Duodenal mucosa (tissue), 2 donors: ENCODE measurements around the gene KRT85.

Source experiments
- H3K27ac ChIP-seq: one replicate; pipeline ENCODE4 v1.7.0; 2013; ENCODE audit warnings: low read depth, low read length
- H3K27me3 ChIP-seq, 2 donors: one replicate each; pipeline ENCODE4 v1.7.0; 2013; ENCODE audit warnings: low read length in 2 of 2, control low read depth in 1 of 2; ENCODE audit not compliant: insufficient read depth in 2 of 2, control insufficient read depth in 1 of 2
- H3K36me3 ChIP-seq, 2 donors: one replicate each; pipeline ENCODE4 v1.7.0; 2013; ENCODE audit warnings: low read length in 2 of 2, control low read depth in 1 of 2; ENCODE audit not compliant: insufficient read depth in 2 of 2, control insufficient read depth in 1 of 2
- H3K4me1 ChIP-seq, 2 donors: one replicate each; pipeline ENCODE4 v1.7.0; 2013; ENCODE audit warnings: low read length in 2 of 2, control low read depth in 1 of 2; ENCODE audit not compliant: insufficient read depth in 2 of 2, control insufficient read depth in 1 of 2
- H3K4me3 ChIP-seq, 2 donors: one replicate each; pipeline ENCODE4 v1.7.0; 2013; ENCODE audit warnings: low read length in 2 of 2, low read depth in 1 of 2
- H3K9ac ChIP-seq, 2 donors: one replicate each; pipeline ENCODE4 v1.7.0; 2013; ENCODE audit warnings: low read length in 2 of 2, low read depth in 1 of 2
- H3K9me3 ChIP-seq, 2 donors: one replicate each; pipeline ENCODE4 v1.7.0; 2013; ENCODE audit warnings: low read length in 2 of 2, control low read depth in 1 of 2; ENCODE audit not compliant: control insufficient read depth in 1 of 2

The KRT85 gene

DNA sequence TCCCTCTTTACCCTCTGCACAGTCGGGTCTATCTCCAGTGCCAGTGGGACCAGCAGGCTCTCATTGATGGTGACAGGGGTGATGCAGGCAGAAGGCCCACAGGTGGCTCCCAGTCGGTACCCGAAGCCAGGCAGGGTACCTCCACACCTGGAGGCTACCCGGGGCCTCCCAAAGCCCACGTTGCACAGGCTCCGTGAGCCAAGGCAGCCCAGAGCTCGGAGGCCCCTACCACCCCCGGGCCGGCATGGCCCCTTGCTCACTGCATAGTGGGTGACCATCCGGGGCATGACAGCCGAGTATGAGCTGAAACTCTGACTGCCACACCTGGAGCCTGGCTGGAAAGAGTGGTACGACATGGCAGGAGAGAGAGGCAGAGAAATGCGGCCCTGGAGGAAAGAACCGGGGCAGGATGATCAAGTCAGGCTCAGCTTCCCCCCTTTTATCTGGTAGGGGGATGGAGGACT is 38.7 kb upstream of the KRT85 start, which contains the start of gene KRT82:
TSS of gene KRT82 (minus strand) at position 414 of the 464 bp plus-strand sequence. CDS start at position 356, 58 bp downstream.
- no peaks in the 10 kb centered on the region for H3K36me3 ChIP-seq
- H3K4me3 ChIP-seq: no peak within 1 kb of the TSS
- peaks cover 0 to 3% of the 10 kb centered on the region in 2 donors for H3K27me3 ChIP-seq
- no peaks in the 10 kb centered on the region for H3K9me3 ChIP-seq
- no peaks in the 10 kb centered on the region for H3K4me1 ChIP-seq
- no peak within 1 kb of the TSS for H3K9ac ChIP-seq
- no peak within 1 kb of the TSS for H3K27ac ChIP-seq

DNA sequence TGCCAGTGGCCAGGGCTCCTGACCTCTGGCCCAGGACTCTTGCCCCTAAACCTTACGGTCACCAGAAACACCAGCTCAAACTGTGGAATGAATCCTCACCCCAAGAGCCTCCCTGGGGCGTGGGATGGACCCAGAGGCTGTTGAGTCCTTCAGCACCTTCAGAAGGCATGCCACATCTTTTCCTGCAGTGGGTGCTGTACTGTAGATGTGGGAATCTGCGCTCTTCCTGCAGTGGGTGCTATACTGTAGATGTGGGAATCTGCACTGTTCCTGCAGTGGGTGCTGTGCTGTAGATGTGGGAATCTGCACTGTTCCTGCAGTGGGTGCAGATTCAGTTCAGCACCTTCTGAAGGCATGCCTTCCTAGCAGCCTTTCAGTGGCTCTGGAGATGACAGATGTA is 37.7 kb upstream of the KRT85 start:
- Histone ChIP-seq H3K4me1 (no peaks in the 10 kb centered on the region), H3K9me3 (no peaks in the 10 kb centered on the region), H3K27ac (no peak overlapping the region), H3K36me3 (no peaks in the 10 kb centered on the region), H3K27me3 (peaks cover 0 to 3% of the 10 kb centered on the region in 2 donors), H3K9ac (no peak overlapping the region), H3K4me3 (no peak overlapping the region)

DNA sequence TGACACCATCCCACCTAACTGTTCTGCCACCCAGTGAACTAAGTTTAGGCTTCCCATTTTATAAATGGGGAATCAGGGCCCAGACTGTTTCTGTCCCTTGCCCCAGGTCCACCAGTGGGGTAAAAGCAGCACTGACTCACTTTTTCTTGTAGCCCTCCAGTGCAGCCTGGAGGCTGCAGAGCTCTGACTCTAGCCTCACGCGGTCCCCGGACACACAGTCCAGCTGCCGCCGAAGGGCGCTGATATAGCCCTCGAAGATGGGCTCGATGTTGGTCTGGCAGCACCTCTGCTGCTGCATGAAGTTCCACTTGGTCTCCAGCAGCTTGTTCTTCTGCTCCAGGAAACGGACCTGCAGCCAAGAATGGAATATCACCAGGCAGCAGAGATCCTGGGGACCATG is 36.3 kb upstream of the KRT85 start:
- Histone ChIP-seq H3K9me3 (no peaks in the 10 kb centered on the region), H3K9ac (no peak overlapping the region), H3K4me1 (no peaks in the 10 kb centered on the region), H3K27me3 (peaks cover 0 to 3% of the 10 kb centered on the region in 2 donors), H3K36me3 (no peaks in the 10 kb centered on the region), H3K4me3 (no peak overlapping the region), H3K27ac (no peak overlapping the region)

DNA sequence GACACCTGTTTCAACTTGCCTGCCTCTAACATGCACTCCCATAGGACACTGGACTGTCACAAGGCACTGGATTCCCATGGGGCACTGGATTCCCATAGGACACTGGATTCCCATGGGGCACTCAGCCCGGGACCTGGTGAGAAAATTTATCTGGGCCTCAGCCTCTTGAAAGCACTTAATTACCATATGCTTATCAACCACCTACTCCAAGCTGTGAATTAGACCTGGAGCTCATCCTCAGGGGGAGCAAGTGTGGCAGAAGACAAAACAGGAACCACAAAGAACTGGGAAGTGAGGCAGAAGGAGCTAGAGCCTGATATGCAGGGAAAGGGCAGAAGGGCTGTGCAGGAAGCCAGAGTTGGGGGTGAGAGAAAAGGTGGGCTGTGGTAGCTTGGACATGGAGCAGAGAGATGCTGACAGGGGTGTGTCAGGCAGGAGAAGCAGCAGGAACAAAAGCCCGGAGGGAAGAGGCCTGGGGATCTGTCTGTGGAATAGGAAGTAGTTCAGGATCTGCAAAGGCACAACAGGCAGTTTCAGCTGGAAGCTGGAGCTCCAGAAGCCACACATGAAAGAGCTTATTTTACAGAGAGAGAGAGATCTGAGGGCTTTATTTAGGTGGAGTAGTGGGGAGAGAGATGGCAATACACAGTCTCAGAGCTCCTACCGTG is 35.7 kb upstream of the KRT85 start:
- H3K4me1 ChIP-seq: no peaks in the 10 kb centered on the region
- no peak overlapping the region for H3K9ac ChIP-seq
- H3K36me3 ChIP-seq: no peaks in the 10 kb centered on the region
- H3K27ac ChIP-seq: no peak overlapping the region
- no peak overlapping the region for H3K4me3 ChIP-seq
- H3K27me3 ChIP-seq: peaks cover 0 to 3% of the 10 kb centered on the region in 2 donors
- no peaks in the 10 kb centered on the region for H3K9me3 ChIP-seq

DNA sequence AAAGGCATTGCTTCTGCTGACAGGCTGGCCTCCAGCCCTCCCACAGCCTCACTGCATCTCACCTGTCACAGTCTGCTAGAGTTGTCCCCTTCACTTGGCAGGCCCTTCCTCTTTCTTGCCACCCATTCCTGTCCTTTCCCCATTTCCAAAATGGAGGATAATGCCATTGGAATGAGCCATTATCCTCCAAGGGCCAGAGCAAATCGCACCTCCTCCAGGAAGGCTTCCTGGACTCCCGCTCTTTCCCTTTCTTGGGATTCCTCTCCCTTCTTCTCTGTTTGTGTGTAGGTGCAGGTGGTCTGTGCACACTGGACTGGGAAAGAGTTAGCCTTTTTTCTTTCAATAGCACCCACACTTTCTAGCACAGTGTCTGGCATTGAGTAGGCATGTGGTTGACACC is 35.1 kb upstream of the KRT85 start:
- no peak overlapping the region for H3K9ac ChIP-seq
- H3K36me3 ChIP-seq: no peaks in the 10 kb centered on the region
- H3K4me3 ChIP-seq: no peak overlapping the region
- H3K27me3 ChIP-seq: peaks cover 0 to 3% of the 10 kb centered on the region in 2 donors
- no peak overlapping the region for H3K27ac ChIP-seq
- H3K4me1 ChIP-seq: no peaks in the 10 kb centered on the region
- H3K9me3 ChIP-seq: no peaks in the 10 kb centered on the region

DNA sequence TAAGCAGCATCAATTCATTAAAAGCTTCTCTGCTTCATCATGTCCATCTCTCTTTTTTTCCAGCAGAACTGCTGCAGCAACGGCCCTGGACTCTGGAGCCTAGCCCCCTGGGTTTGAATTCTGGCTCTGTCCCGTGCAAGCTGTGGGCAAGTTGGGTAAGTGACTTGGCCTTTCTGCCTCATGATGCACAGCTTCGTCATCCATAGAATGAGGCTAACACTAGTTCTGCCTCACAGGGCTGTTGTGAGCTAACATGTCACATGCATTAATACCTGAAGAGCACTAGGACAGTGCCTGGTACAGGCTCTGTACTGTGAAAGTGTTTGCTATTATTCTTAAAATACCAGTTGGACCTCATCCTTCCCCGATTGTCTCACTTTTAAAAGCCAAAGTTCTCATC is 34.6 kb upstream of the KRT85 start:
- Histone ChIP-seq H3K4me1 (no peaks in the 10 kb centered on the region), H3K9ac (no peak overlapping the region), H3K36me3 (no peaks in the 10 kb centered on the region), H3K27me3 (peaks cover 0 to 3% of the 10 kb centered on the region in 2 donors), H3K9me3 (no peaks in the 10 kb centered on the region), H3K4me3 (no peak overlapping the region), H3K27ac (no peak overlapping the region)

DNA sequence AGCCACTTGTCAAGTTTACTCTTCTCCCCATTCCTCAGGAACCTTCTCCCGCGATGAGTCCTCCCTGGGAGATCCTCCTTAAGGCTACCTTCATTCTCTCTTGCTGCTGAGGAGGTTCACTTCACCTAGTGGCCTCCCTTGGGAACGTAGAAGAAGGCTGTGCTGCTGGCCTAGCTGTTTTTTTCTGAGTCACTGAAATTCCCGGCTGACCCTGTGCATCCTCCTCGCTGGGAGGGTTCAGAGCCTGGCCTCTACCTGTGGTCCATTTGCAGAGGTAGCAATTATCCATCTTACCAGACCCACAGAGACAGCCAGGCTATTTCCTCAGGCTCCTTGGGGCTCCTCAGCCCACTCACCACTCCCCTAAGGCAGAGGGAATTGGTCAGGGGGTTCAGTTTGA is 34.2 kb upstream of the KRT85 start:
- peaks cover 0 to 3% of the 10 kb centered on the region in 2 donors for H3K27me3 ChIP-seq
- H3K9ac ChIP-seq: no peak overlapping the region
- no peak overlapping the region for H3K27ac ChIP-seq
- H3K4me1 ChIP-seq: no peaks in the 10 kb centered on the region
- no peak overlapping the region for H3K4me3 ChIP-seq
- H3K9me3 ChIP-seq: no peaks in the 10 kb centered on the region
- no peaks in the 10 kb centered on the region for H3K36me3 ChIP-seq

DNA sequence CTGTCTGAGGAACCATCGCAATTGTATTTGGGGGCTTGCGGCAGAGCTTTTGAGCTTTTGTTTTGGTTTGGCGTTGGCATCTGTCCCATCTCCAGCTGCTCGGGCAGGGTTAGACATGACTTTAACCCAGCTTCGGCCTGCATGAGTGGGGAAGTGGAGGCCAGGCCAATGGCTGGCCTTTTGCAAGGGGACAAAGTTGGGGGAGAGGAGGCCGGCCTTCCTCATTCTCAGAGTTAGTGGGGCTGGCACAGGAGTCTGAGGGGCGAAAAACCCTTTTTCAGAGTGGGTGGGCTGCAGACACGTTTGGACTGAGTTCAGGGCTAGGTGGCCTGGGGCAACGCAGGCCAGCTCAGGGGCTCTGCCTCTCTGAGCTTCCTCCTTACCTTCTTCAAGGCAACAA is 33.6 kb upstream of the KRT85 start:
- H3K36me3 ChIP-seq: no peaks in the 10 kb centered on the region
- H3K27ac ChIP-seq: no peak overlapping the region
- no peaks in the 10 kb centered on the region for H3K4me1 ChIP-seq
- H3K9ac ChIP-seq: no peak overlapping the region
- peaks cover 0 to 3% of the 10 kb centered on the region in 2 donors for H3K27me3 ChIP-seq
- H3K9me3 ChIP-seq: no peaks in the 10 kb centered on the region
- H3K4me3 ChIP-seq: no peak overlapping the region

DNA sequence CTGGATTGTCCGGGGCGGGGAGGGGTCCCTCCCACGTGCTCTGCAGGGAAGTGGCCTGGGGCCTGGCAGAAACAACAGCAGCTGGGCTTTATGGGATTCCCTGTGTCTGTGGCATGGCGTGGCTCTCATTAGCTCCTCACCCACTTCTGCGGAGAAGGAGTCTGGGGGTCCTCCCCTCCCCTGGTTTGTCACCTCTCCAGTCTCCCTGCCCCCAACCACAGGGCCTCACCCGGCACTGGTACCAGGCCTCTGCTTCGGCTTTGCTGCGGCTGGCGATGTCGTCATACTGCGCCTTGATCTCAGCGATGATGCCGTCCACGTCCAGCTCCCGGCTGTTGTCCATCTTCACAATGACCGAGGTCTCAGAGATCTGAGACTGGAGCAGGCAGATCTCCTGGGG is 32.5 kb upstream of the KRT85 start:
- H3K4me1 ChIP-seq: no peaks in the 10 kb centered on the region
- no peaks in the 10 kb centered on the region for H3K36me3 ChIP-seq

DNA sequence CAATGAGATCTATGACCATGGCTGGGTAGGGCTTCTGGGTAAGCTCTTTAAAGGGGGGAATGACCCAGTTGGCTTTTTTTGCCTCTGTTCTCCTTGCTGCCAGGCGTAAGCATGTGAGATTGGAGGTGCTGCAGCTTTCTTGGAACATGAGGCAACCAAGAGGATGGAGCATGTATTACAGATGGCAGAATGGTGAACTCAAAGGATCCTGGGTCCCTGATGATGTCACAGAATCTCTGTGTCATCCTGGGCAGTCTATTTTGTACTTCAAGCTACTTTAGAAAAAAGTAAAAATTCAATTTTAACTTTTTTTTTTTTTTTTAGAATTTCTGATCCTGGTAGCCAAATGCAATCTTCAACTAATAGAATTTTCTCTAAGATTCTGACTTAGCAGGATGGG is 30.9 kb upstream of the KRT85 start:
- no peaks in the 10 kb centered on the region for H3K9me3 ChIP-seq
- H3K4me3 ChIP-seq: no peak overlapping the region
- no peaks in the 10 kb centered on the region for H3K4me1 ChIP-seq
- no peaks in the 10 kb centered on the region for H3K27me3 ChIP-seq
- no peak overlapping the region for H3K9ac ChIP-seq
- H3K27ac ChIP-seq: no peak overlapping the region
- H3K36me3 ChIP-seq: no peaks in the 10 kb centered on the region

More for the DNA sequence above, 32.5 kb upstream of the KRT85 start:
- Histone ChIP-seq H3K27me3 (peaks cover 0 to 3% of the 10 kb centered on the region in 2 donors), H3K4me3 (no peak overlapping the region), H3K9me3 (no peaks in the 10 kb centered on the region), H3K9ac (no peak overlapping the region), H3K27ac (no peak overlapping the region)
